GM12878 (cell line): Measurements from ENCODE around the gene SPTSSB.

ENCODE experiments used
- JUNB ChIP-seq: IDR thresholded peaks from 2 replicates; pipeline ENCODE4 v1.6.1; 2016; ENCODE audit warnings: antibody characterized with exemption, mild to moderate bottlenecking
- KDM1A ChIP-seq: fragments of 200-600 bp; sonication (generic); IDR thresholded peaks from 2 replicates; pipeline ENCODE4 v1.6.1; 2016; ENCODE audit warnings: borderline replicate concordance
- MXI1 ChIP-seq: fragments of 150-350 bp; IDR thresholded peaks from 2 replicates; pipeline ENCODE4 v1.6.1; 2011; ENCODE audit warnings: low read depth, mild to moderate bottlenecking, inconsistent platforms, low read length, improper control_type of control experiment
- RCOR1 ChIP-seq: conservative IDR thresholded peaks from 2 replicates; pipeline ENCODE4 v1.6.1; 2012; ENCODE audit warnings: low read depth, low read length, improper control_type of control experiment
- TAF1 ChIP-seq: IDR thresholded peaks from 2 replicates; pipeline ENCODE4 v1.6.1; 2011; ENCODE audit warnings: mild to moderate bottlenecking, low read depth, low read length, borderline replicate concordance

DNA sequence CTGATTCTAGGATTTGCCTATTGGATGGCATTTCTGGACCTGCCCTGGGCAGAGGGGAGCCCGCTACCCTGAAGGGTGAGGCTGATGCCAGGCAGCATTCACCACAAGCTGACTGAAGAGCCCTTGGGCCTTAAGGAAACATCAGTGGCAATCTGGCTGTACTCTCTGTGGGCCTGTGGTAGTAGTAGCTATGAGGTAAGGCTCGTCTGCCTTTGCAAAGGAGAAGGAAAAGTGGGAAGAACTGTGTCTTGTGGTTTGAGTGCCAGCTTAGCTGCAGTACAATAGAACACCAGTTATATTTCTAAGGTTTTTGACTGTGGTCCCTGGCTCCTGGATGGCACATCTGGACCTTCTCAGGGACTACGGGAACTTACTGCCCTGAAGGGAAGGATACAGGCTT, 51.5 kb downstream of the SPTSSB start:
- TF ChIP-seq KDM1A (no peak), MXI1 (no peak), RCOR1 (no peak), JUNB (no peak), TAF1 (no peak)
